GM19025 (cell line): ENCODE results near the gene CHP1.
"Not testable (repeated sequence)": the region's sequence is repeated elsewhere in the genome, so short reads cannot be mapped to it uniquely, and the experiment has no call there.

Experiments
- ATAC-seq: cut with Tn5 transposase; IDR thresholded peaks from one replicate; pipeline ENCODE4 v1.9.1; 2021; ENCODE audit warnings: mild to moderate bottlenecking, low read depth, moderate library complexity; ENCODE audit not compliant: unreplicated experiment

Gene CHP1

GRCh38 chr15:41254560-41254959, 23.5 kb downstream of the CHP1 start:
- ATAC-seq: no peak

GRCh38 chr15:41256103-41256502, 25.0 kb downstream of the CHP1 start:
- ATAC-seq: no peak

GRCh38 chr15:41256577-41257038, 25.5 kb downstream of the CHP1 start:
- ATAC-seq: no peak

- no peak for ATAC-seq
These were observed 27.8 kb downstream of the CHP1 start for GRCh38 chr15:41258750-41259471.

- no peak for ATAC-seq
These were observed 28.6 kb downstream of the CHP1 start for GRCh38 chr15:41259546-41260189.

GRCh38 chr15:41260924-41261323, 29.9 kb downstream of the CHP1 start:
- not testable (repeated sequence) for ATAC-seq

- ATAC-seq: no peak
These were observed 31.5 kb downstream of the CHP1 start for GRCh38 chr15:41262571-41262970.

- no peak for ATAC-seq
These were observed 32.9 kb downstream of the CHP1 start for GRCh38 chr15:41263891-41264351.

- no peak for ATAC-seq
These were observed 38.8 kb downstream of the CHP1 start for GRCh38 chr15:41269887-41270286.

- no peak for ATAC-seq
These were observed 45.8 kb downstream of the CHP1 start for GRCh38 chr15:41276831-41277230.

- no peak for ATAC-seq
These were observed 47.3 kb downstream of the CHP1 start for GRCh38 chr15:41278319-41278718.

GRCh38 chr15:41279535-41280283, 48.6 kb downstream of the CHP1 start:
- no peak for ATAC-seq

GRCh38 chr15:41281236-41281635, 50.2 kb downstream of the CHP1 start:
- ATAC-seq: no peak

GRCh38 chr15:41282436-41282835, 51.4 kb downstream of the CHP1 start:
- ATAC-seq: not testable (repeated sequence)

- not testable (repeated sequence) for ATAC-seq
These were observed 52.0 kb downstream of the CHP1 start for GRCh38 chr15:41282980-41283652.

GRCh38 chr15:41283653-41284426, 52.8 kb downstream of the CHP1 start:
- ATAC-seq: peak; percentile 95

GRCh38 chr15:41284427-41285177, 53.5 kb downstream of the CHP1 start:
- ATAC-seq: no peak

GRCh38 chr15:41285285-41285684, 54.2 kb downstream of the CHP1 start:
- no peak for ATAC-seq

- no peak for ATAC-seq
These were observed 55.7 kb downstream of the CHP1 start for GRCh38 chr15:41286665-41287333.
